GM12892 (cell line): ENCODE results near the gene TEAD1.

Source experiments
- DNase-seq: peaks from one replicate; pipeline ENCODE4 v3.0.0; 2011; ENCODE audit not compliant: insufficient read length
- FAIRE-seq: peaks from 2 replicates; lab custom pipeline; 2011; peaks lifted over from hg19 to GRCh38; lab: Jason Lieb, UNC
- POLR2A ChIP-seq: IDR thresholded peaks from 2 replicates; pipeline ENCODE4 v1.6.1; 2011; ENCODE audit warnings: low read depth, low read length, control low read depth
- POLR2AphosphoS5 ChIP-seq: IDR thresholded peaks from 2 replicates; pipeline ENCODE4 v1.6.1; 2011; ENCODE audit warnings: low read depth, low read length, control low read depth
- TAF1 ChIP-seq: IDR thresholded peaks from 2 replicates; pipeline ENCODE4 v1.6.1; 2011; ENCODE audit warnings: low read depth, mild to moderate bottlenecking, control low read depth, low read length, borderline replicate concordance

Gene TEAD1

DNA sequence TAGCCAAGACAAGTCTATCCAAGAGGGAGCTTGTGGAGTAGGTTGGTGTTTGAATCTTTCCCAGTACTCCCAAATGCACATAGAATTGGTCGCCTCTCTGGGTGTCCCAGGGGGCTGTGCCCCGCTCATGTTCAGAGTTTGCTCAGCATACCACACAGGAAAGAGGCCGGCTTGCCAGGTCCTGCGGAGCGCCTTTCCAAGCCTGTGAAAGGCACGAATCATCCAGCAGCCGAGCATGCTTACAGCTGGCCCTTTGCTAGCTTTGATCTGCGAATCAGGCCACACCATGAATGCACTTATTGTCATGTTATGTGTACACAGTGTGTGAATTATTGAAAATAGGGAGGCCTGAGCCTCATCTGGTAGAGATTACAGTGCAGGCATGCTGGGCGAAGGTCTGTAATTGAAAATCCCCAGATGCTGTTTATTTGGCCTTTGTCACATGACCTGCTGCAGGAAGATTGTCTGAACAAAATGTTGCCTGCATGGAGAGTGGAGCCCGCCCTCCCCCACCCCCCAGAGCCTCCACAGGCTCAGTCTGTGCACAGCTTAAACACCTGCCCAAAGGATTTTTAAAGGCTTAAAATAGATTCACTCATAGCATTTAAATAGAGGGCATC, 171.6 kb downstream of the TEAD1 start:
- TF ChIP-seq TAF1 (no peak), POLR2AphosphoS5 (no peak), POLR2A (no peak)
- FAIRE-seq, result no peak
- no peak for DNase-seq

DNA sequence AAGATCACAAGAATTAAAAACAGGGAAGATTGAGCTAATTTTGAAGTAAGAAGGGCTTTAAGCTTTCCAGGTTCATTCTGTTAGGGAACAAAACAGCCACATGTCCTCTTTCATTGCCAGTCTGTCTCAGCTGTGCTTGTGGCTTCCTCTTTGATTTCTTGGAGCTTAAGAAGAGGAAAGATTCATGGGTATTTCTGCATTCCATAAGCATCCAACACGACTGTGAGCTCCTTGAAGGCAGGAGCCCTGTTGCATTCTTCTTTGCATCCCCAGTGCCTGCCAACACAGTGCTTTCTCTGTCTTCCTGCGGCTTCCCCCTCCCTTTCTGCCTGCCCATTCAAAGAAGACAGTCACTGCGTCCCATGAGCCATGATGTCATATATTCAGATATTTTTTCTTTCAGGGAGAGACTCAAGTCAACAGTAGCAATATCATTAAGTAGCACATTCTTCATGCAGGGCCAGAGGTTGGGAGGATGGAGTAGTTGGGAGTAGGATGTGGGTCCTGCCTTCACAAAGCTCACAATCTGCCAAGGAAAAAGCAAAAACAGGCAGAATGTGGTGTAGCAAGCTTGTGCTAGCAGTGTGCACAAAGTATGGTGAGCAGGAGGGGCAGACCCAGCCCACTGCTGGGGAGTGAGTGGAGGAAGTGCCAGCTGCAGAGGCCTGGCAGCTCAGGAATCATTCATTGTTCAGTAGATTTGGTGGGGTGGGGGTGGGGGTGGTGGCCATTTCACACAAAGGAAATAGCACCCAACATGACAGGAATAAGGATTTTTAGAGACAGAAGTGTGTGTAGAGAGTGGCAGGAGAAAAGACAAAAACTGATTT, 172.8 kb downstream of the TEAD1 start:
- TF ChIP-seq POLR2A (no peak), POLR2AphosphoS5 (no peak)
- FAIRE-seq (no peak), DNase-seq (no peak)

DNA sequence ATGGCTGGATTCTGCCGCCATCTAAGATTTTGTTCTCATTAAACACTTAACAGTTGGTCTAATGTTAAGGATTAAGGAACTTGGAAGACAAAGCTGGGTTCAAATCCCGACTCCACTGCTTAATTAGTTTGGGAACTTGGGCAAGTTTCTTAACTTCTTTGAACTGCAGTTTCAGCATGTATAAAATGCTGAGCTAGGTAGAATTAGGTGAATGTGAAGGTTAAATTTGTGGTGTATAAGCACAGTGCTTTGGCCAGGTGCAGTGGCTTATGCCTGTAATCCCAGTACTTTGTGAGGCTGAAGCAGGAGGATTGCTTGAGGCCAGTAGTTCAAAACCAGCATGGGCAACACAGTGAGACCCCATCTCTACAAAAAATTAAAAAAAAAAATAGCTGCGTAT, 174.2 kb downstream of the TEAD1 start:
- no peak for DNase-seq
- FAIRE-seq, result no peak
- TF ChIP-seq POLR2A (no peak), POLR2AphosphoS5 (no peak), TAF1 (no peak)

DNA sequence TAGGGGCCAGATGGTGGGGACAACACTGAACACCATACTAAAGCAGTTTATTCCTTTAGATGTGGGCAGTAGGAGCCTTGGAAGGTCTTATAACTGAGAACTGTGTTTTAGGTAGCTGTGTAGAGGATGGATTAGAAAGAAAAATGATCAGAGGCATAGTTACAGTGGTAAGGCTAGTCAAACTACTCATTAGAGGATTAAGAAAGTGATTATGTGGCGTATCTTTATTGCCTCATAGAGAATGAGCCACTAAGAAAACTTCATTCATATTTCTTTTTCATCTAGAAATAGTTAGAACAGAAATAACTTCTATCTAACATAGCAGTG, 179.1 kb downstream of the TEAD1 start:
- no peak for DNase-seq
- TF ChIP-seq TAF1, result no peak
- TF ChIP-seq POLR2A, result no peak
- no peak for TF ChIP-seq POLR2AphosphoS5
- FAIRE-seq, result no peak

DNA sequence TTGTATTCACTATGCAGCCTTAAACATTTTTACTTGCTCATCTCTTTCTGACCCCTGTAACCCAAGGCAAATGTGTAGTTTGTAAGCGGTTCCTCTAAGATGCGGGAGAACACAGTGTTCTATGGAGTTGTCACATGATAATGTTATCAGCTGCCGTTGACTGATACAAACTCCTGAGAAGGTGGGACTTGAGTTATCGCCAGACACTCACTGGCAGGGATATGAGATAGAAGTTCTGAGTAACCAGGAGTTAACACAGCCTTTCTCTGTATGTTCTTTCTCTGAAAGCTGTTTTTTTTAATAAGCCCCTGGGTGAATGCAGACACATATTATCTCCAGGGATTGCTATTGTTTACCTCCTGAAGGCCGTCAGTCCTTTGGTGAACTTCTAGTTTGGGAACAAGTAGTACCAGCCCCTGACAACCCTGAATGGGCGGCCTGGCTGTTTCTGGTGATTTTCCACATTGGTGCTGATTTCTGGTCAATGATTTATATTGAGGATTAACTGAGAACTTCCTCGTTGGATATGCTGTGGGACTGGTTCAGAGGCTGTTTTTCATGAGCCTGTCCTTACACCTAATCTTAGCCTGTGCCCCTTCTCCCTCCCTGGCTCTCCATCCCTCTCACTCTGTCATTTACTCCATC, 179.6 kb downstream of the TEAD1 start:
- DNase-seq (no peak), FAIRE-seq (no peak)
- TF ChIP-seq TAF1, result no peak
- no peak for TF ChIP-seq POLR2AphosphoS5
- no peak for TF ChIP-seq POLR2A

DNA sequence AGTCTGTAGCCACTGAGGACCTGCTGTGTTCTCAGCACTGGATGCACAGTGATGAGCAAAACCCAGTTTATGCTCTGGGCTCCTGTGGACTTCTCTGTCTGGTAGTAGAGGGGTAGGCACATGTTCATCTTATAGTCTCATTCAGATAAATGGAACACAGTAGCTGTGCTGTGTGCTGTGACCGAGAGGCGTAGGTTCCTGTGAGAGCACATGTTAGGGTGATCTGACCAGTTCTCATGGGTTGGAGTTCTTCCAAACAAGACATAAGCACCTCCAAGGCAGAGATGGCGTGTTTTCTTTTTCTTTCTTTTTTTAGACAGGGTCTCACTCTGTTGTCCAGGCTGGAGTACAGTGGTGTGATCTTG, 180.1 kb downstream of the TEAD1 start:
- no peak for TF ChIP-seq POLR2AphosphoS5
- TF ChIP-seq POLR2A, result no peak
- no peak for TF ChIP-seq TAF1
- no peak for DNase-seq
- FAIRE-seq, result no peak

DNA sequence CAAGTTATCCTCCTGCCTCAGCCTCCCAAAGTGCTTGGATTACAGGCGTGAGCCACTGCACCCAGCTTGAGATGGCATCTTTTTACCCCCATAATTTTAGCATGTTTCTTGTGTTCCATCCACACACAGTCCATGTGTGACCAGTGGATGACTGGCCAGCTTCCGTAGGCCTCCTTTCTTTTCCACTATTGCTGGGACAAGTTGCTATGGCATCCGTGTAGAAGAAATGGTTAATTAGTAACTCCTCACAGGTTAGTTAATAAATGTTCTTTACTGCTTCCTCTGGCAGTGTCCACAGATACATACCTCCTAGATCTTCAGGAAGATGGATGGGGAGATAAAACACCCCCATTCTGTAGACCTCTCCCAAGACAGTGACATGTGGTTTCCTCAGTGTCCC, 180.6 kb downstream of the TEAD1 start:
- TF ChIP-seq TAF1 (no peak), POLR2A (no peak), POLR2AphosphoS5 (no peak)
- DNase-seq, result no peak
- FAIRE-seq, result no peak

DNA sequence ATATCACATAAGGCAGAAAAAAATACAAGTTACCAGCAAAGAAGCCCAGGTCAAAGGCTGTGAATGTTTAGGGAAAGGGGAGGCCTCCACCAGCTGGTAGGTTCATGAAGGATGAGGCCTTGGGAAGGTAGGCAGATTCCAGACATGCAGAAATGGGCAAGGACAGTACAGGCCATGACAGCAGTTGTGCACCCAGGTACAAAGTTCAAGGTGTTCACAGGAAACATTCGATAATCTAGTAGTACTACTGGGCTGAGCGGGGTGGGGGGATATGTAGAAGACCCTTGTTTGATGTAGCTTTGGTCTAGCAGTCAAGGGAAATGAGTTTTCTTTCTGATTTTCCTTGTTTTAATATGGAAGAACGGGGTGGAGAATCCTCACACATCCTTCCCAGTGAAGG, 182.1 kb downstream of the TEAD1 start:
- no peak for TF ChIP-seq POLR2A
- TF ChIP-seq TAF1, result no peak
- TF ChIP-seq POLR2AphosphoS5, result no peak

DNA sequence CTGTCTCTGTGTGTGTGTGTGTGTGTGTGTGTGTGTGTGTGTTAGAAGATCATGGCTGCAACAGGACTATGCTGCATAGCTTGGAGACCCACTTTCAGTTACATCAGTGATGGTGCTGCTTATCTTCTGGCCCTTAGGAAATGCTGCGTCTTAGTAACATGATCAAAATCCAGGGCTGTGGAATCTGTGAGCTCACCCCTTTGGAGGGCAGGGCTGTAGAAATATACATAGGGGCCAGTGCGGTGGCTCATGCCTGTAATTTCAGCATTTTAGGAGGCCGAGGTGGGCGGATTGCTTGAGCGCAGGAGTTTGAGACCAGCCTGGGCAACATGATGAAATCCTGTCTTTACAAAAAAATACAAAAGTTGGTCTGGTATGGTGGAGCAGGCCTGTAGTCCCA, 183.4 kb downstream of the TEAD1 start:
- DNase-seq, result no peak
- no peak for TF ChIP-seq POLR2AphosphoS5
- no peak for TF ChIP-seq POLR2A
- TF ChIP-seq TAF1, result no peak
- no peak for FAIRE-seq

More for the DNA sequence above, 182.1 kb downstream of the TEAD1 start:
- DNase-seq, result no peak
- no peak for FAIRE-seq

DNA sequence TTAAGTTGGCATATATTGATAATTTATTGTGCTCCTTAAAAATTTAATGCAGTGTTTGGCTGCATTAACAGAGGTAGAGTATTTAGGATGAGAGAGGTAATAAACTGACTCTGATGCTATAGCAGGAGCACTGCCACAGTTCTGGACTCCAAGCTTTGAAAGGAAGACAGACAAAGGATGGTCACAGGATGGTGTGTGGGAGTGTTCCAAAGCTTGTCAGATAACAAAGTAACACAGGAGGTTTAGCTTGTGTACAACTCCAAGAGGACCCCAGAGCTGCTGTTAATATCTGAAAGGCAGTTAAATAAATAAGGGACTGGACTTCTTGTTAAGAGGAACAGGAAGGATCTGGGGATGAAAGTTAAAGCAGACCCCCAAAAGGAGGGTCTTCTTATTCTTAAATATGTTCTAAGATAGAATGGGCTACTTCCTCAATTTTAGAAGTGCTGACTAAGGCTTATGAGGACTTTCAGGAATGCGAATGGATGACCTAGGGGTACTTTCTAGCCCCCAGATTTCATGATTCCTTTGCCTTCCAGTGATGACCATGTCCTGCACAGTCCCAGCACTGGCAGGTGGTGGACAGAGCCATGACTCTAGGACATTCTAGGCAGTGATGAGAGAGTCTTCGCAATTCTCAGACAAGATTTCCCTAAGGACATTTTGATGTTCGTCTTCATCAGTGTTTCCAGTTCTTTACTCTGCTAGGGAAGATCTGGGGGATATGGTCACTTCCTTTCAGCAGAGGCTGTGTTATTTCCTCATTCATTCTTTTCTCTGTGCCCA, 185.8 kb downstream of the TEAD1 start:
- no peak for FAIRE-seq
- TF ChIP-seq POLR2AphosphoS5 (no peak), POLR2A (no peak), TAF1 (no peak)
- no peak for DNase-seq

DNA sequence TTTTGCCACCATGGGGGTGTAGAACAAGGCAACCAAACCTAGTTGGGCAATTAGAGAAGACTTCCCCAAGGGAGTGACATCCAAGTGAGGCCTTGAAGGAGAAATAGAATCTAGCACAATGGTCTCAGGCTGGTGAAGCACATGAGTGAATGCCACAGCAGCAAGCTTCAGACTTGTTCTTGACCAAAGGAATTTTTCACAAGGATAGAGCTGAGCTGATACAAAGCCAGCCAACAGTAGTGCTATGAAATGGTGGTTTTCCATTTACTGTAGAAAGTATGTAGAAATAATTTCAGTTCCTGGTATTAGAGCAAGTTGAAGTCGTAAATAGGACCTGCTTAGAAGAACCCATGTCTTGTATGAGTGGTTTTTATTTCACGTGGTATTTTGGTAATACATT, 186.6 kb downstream of the TEAD1 start:
- no peak for DNase-seq
- TF ChIP-seq POLR2AphosphoS5 (no peak), TAF1 (no peak), POLR2A (no peak)
- peak; percentile 44 for FAIRE-seq
